Measurements from ENCODE around the gene PHF2.

GRCh38 chr9:93645921-93646639 is 69.7 kb downstream of the PHF2 start:
- TF ChIP-seq CTCF (IDR thresholded peaks at IDR 0.05) (no peak), POLR2A (IDR thresholded peaks at IDR 0.05) (no peak), EP300 (IDR thresholded peaks at IDR 0.05) (no peak), POLR2AphosphoS5 (IDR thresholded peaks at IDR 0.05) (no peak)

All from suprapubic skin (tissue), 4 donors.